ENCODE results near the gene ABHD16B. TPM values are rescaled to one million over a fixed set of nuclear protein-coding genes. Genes with fewer than 3 reads are reported as not detected.

The ABHD16B gene
- total and polyA plus RNA-seq, 10 of the 15 experiments (the other 5 are each of a cell fraction or from before 2014, with no cell fraction given) = 0.13 TPM; not detected in 9

GRCh38 chr20:63814891-63815614 lies 46.2 kb upstream of the ABHD16B start (continued):
- TF ChIP-seq CUX1 (IDR thresholded peaks at IDR 0.05; ENCODE audit: insufficient replicate concordance, low read depth, low read length) = no peak
- TF ChIP-seq PBX3 (IDR thresholded peaks at IDR 0.05; ENCODE audit: insufficient replicate concordance, low read depth, low read length) = no peak
- TF ChIP-seq TARDBP (IDR thresholded peaks at IDR 0.05; ENCODE audit: borderline replicate concordance) = no peak
- TF ChIP-seq, protein P1, sequence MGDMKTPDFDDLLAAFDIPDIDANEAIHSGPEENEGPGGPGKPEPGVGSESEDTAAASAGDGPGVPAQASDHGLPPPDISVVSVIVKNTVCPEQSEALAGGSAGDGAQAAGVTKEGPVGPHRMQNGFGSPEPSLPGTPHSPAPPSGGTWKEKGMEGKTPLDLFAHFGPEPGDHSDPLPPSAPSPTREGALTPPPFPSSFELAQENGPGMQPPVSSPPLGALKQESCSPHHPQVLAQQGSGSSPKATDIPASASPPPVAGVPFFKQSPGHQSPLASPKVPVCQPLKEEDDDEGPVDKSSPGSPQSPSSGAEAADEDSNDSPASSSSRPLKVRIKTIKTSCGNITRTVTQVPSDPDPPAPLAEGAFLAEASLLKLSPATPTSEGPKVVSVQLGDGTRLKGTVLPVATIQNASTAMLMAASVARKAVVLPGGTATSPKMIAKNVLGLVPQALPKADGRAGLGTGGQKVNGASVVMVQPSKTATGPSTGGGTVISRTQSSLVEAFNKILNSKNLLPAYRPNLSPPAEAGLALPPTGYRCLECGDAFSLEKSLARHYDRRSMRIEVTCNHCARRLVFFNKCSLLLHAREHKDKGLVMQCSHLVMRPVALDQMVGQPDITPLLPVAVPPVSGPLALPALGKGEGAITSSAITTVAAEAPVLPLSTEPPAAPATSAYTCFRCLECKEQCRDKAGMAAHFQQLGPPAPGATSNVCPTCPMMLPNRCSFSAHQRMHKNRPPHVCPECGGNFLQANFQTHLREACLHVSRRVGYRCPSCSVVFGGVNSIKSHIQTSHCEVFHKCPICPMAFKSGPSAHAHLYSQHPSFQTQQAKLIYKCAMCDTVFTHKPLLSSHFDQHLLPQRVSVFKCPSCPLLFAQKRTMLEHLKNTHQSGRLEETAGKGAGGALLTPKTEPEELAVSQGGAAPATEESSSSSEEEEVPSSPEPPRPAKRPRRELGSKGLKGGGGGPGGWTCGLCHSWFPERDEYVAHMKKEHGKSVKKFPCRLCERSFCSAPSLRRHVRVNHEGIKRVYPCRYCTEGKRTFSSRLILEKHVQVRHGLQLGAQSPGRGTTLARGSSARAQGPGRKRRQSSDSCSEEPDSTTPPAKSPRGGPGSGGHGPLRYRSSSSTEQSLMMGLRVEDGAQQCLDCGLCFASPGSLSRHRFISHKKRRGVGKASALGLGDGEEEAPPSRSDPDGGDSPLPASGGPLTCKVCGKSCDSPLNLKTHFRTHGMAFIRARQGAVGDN (IDR thresholded peaks at IDR 0.05) = no peak
- no peak for TF ChIP-seq PAX5 (IDR thresholded peaks at IDR 0.05; ENCODE audit: borderline replicate concordance, low read depth, low read length)
- no peak for TF ChIP-seq ZNF622 (IDR thresholded peaks at IDR 0.05)
